ENCODE data around the gene APLP2. TPM values are rescaled to one million over a fixed set of nuclear protein-coding genes. Genes with fewer than 3 reads are reported as not detected.

The APLP2 gene
- total RNA-seq, 1 experiment from 2014 or later: 210 TPM

- CTCF ChIA-PET: no interaction called here
These were observed 110.0 kb downstream of the APLP2 start for GRCh38 chr11:130179396-130180306.

More at GRCh38 chr11:130179396-130180306, 110.0 kb downstream of the APLP2 start:
- ChIA-PET POLR2A (no interaction called here), RAD21 (ENCODE audit: low non-redundant PET in 1 of 2, low total read pairs in 2 of 2, uncharacterized antibody in 2 of 2, unreplicated experiment in 2 of 2) (no interaction called here)
- H3K4me1 ChIP-seq (ENCODE audit: control insufficient read depth in 1 of 2, insufficient read depth in 2 of 2, low read length in 2 of 2): peaks cover 16 to 39% of the 10 kb centered on the region in 2 experiments
- TF ChIP-seq CBX3 (IDR thresholded peaks at IDR 0.05; ENCODE audit: low read depth): no peak
- TF ChIP-seq REST (IDR thresholded peaks at IDR 0.05; ENCODE audit: low read depth): no peak
- TF ChIP-seq, protein P1, sequence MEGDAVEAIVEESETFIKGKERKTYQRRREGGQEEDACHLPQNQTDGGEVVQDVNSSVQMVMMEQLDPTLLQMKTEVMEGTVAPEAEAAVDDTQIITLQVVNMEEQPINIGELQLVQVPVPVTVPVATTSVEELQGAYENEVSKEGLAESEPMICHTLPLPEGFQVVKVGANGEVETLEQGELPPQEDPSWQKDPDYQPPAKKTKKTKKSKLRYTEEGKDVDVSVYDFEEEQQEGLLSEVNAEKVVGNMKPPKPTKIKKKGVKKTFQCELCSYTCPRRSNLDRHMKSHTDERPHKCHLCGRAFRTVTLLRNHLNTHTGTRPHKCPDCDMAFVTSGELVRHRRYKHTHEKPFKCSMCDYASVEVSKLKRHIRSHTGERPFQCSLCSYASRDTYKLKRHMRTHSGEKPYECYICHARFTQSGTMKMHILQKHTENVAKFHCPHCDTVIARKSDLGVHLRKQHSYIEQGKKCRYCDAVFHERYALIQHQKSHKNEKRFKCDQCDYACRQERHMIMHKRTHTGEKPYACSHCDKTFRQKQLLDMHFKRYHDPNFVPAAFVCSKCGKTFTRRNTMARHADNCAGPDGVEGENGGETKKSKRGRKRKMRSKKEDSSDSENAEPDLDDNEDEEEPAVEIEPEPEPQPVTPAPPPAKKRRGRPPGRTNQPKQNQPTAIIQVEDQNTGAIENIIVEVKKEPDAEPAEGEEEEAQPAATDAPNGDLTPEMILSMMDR (IDR thresholded peaks at IDR 0.05 in 2 of 3, conservative IDR thresholded peaks at IDR 0.05 in 1 of 3; ENCODE audit: borderline replicate concordance in 1 of 3, insufficient read depth in 1 of 3, low read depth in 2 of 3, low read length in 2 of 3): no peak
- TF ChIP-seq, protein P2, sequence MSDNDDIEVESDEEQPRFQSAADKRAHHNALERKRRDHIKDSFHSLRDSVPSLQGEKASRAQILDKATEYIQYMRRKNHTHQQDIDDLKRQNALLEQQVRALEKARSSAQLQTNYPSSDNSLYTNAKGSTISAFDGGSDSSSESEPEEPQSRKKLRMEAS (IDR thresholded peaks at IDR 0.05): no peak
- TF ChIP-seq, protein P3, sequence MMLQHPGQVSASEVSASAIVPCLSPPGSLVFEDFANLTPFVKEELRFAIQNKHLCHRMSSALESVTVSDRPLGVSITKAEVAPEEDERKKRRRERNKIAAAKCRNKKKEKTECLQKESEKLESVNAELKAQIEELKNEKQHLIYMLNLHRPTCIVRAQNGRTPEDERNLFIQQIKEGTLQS (IDR thresholded peaks at IDR 0.05): no peak
- TF ChIP-seq SP1 (IDR thresholded peaks at IDR 0.05; ENCODE audit: low read depth): no peak
- no peak for TF ChIP-seq EZH2 (IDR thresholded peaks at IDR 0.05)
- TF ChIP-seq TCF7L2 (IDR thresholded peaks at IDR 0.05; ENCODE audit: borderline replicate concordance, extremely low read depth, insufficient read depth, insufficient read length): no peak
- TF ChIP-seq POLR2AphosphoS5 (IDR thresholded peaks at IDR 0.05; ENCODE audit: low read depth, low read length): no peak
- H3K36me3 ChIP-seq (ENCODE audit: control insufficient read depth in 1 of 2, insufficient read depth in 2 of 2, low read length in 2 of 2): no peaks in the 10 kb centered on the region
- ATAC-seq: no peak
- no peak overlapping the region for H3K4me2 ChIP-seq (ENCODE audit: low read length)
- no peaks in the 10 kb centered on the region for H3K9me3 ChIP-seq (ENCODE audit: control insufficient read depth in 1 of 2, insufficient read depth in 1 of 2, low read depth in 1 of 2, low read length in 2 of 2)
- intact Hi-C loops (cut with micrococcal nuclease): no loop called here
- no peaks in the 10 kb centered on the region for H3K27me3 ChIP-seq (ENCODE audit: insufficient read depth, low read length)
- peaks cover 79% of the 10 kb centered on the region for H3K79me2 ChIP-seq (ENCODE audit: insufficient read depth, low read length)
- H3K9me2 ChIP-seq (ENCODE audit: insufficient read depth): no peaks in the 10 kb centered on the region
- H3K9ac ChIP-seq (ENCODE audit: low read length): no peak overlapping the region
- peaks cover 6% of the 10 kb centered on the region; the same call in 1 of the 2 replicates for H4K20me1 ChIP-seq (ENCODE audit: insufficient read depth)
- no peak for DNase-seq (ENCODE audit: low read depth, low spot score)
- H3K4me3 ChIP-seq (replicated peaks in 1 of 2; ENCODE audit: low read depth in 1 of 2, low read length in 2 of 2): no peak overlapping the region
- no peak overlapping the region for H2AFZ ChIP-seq (ENCODE audit: low read depth, low read length, poor library complexity, severe bottlenecking)
- BruUV-seq (replicated peaks): no TSS peak
- H3K27ac ChIP-seq (ENCODE audit: low read depth, low read length): no peak overlapping the region
